ENCODE data around the gene ARID1A. TPM values are rescaled to one million over a fixed set of nuclear protein-coding genes. Genes with fewer than 3 reads are reported as not detected.

Gene ARID1A
- total RNA-seq, 1 experiment from 2014 or later = 56.9 TPM

DNA sequence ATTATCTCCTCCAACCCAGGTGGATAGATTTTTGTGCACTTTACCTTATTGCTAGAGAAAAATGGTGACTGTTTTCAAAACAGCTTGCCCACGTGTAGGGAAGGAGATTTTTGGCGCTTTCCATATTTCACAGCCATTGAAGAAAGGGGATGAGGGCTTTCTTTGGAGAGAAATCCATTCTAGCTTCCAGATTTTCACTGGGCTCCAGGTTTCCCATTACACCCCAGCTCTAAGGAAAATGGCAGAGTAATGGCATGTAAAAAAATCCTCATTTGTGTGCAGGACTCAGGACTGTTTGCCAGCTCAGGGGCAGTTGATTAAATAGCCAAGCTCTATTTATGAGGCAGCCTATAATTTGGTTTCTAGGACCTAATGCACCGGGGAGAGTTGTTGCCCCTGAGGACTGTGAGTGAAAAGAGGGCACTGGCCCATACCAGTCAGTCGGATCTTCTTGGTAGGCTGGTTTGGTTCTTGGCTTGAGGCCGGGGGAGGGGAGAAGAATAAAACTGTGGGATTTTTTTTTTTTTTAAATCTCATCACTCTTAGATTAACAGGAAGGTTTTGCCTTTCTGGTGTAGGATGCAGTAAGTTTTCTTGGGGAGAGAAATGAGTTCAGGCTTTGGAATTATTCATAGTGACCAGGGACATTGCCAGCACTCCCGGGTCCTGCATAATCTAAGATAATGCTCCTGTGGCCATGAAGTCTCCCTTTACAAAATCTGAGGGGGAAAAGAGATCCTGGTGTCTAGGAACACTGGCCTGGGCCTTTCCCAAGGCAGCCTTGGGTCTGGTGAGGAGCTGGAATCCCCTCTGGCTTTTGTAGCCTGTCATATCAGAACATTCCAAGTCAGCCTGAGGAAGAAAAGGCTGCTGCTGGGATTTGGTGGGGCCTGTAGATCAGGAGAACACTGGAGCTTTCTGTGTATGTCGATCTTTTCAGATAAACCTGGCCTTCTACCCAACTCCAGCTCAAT lies 1.9 kb upstream of the ARID1A start:
- Mint-ChIP-seq H3K27ac (ENCODE audit: low read depth, unreplicated experiment) (peak overlapping the region; percentile 71), H3K4me1 (ENCODE audit: insufficient read depth, unreplicated experiment) (peaks cover 13% of the 10 kb centered on the region), H3K36me3 (ENCODE audit: insufficient read depth, unreplicated experiment) (peaks cover 7% of the 10 kb centered on the region), H3K27me3 (ENCODE audit: insufficient read depth, unreplicated experiment) (no peaks in the 10 kb centered on the region), H3K4me3 (ENCODE audit: unreplicated experiment) (no peak overlapping the region), H3K9me3 (ENCODE audit: unreplicated experiment) (no peaks in the 10 kb centered on the region)
- intact Hi-C loops (cut with micrococcal nuclease) = loop anchor here (1.0 kb wide), 1 partner anchor 92 kb away; no protein-coding TSS in a partner anchor
- CTCF ChIA-PET = interaction anchor here (0.5 to 5.1 kb wide), 8 partner anchors 13 to 153 kb away, joined by 3 to 54 read pairs (median 4); no protein-coding TSS in a partner anchor
- peak; percentile 14 for DNase-seq (ENCODE audit: unreplicated experiment)
- POLR2A ChIA-PET = interaction anchor here (0.6 to 7.5 kb wide), 28 partner anchors 6 to 316 kb away, joined by 3 to 109 read pairs (median 6); partner anchors contain the start of genes HMGN2, PIGV, RPS6KA1 and SFN
- no TSS peak for BruUV-seq (replicated peaks)
- TF ChIP-seq, protein P1, sequence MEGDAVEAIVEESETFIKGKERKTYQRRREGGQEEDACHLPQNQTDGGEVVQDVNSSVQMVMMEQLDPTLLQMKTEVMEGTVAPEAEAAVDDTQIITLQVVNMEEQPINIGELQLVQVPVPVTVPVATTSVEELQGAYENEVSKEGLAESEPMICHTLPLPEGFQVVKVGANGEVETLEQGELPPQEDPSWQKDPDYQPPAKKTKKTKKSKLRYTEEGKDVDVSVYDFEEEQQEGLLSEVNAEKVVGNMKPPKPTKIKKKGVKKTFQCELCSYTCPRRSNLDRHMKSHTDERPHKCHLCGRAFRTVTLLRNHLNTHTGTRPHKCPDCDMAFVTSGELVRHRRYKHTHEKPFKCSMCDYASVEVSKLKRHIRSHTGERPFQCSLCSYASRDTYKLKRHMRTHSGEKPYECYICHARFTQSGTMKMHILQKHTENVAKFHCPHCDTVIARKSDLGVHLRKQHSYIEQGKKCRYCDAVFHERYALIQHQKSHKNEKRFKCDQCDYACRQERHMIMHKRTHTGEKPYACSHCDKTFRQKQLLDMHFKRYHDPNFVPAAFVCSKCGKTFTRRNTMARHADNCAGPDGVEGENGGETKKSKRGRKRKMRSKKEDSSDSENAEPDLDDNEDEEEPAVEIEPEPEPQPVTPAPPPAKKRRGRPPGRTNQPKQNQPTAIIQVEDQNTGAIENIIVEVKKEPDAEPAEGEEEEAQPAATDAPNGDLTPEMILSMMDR (IDR thresholded peaks at IDR 0.05; ENCODE audit: unreplicated experiment) = no peak

DNA sequence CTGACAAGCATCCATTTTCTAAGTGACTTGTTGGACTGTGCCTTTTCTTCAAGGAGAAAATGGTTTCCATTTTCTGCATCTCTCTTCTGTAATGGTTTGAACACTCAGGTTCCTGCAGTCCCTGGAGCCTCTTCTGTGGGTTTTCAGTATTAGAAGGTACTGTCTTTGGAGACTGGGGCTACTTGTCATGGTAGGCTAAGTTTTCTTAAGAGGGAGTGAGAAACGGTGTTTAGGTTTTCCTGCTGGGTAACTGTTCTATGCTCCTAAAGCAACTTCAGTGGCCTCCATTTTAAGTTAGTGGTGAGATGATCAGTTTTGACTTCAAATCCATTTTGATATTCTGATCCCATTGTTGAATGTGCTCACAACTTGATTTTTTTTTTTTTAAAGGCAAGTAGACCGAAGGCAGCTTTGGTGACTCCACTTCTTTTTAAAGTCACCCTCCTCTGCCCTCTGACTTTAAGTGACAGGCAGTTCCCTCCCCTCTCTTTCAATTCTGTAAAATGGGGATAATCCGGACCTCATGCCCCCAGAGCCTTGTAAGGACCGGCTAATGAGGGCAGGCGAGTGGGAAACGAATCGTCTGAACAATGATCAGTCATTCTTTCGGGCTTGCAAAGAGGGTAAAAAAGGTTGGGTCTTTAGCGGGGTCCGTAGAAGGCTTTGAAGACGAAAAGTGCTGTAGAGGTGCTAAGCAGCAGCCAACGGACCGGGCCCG lies 1.0 kb upstream of the ARID1A start:
- TF ChIP-seq, protein P1 (IDR thresholded peaks at IDR 0.05; ENCODE audit: unreplicated experiment) = no peak
- CTCF ChIA-PET = interaction anchor here (0.8 to 5.1 kb wide), 2 partner anchors 16 to 94 kb away, joined by 6 to 54 read pairs; no protein-coding TSS in a partner anchor
- POLR2A ChIA-PET = interaction anchor here (0.6 to 7.5 kb wide), 12 partner anchors 10 to 222 kb away, joined by 3 to 109 read pairs (median 23); partner anchors contain the start of genes HMGN2 and PIGV

DNA sequence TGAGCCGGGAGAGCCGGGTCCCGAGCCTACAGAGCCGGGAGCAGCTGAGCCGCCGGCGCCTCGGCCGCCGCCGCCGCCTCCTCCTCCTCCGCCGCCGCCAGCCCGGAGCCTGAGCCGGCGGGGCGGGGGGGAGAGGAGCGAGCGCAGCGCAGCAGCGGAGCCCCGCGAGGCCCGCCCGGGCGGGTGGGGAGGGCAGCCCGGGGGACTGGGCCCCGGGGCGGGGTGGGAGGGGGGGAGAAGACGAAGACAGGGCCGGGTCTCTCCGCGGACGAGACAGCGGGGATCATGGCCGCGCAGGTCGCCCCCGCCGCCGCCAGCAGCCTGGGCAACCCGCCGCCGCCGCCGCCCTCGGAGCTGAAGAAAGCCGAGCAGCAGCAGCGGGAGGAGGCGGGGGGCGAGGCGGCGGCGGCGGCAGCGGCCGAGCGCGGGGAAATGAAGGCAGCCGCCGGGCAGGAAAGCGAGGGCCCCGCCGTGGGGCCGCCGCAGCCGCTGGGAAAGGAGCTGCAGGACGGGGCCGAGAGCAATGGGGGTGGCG lies 371 bp downstream of the ARID1A start:
- no peak for DNase-seq (ENCODE audit: unreplicated experiment)
- H3K27ac Mint-ChIP-seq (ENCODE audit: low read depth, unreplicated experiment) = no peak overlapping the region
- peaks cover 7% of the 10 kb centered on the region for H3K36me3 Mint-ChIP-seq (ENCODE audit: insufficient read depth, unreplicated experiment)
- no peaks in the 10 kb centered on the region for H3K9me3 Mint-ChIP-seq (ENCODE audit: unreplicated experiment)
- H3K4me3 Mint-ChIP-seq (ENCODE audit: unreplicated experiment) = no peak overlapping the region
- ChIA-PET CTCF (interaction anchor here (0.6 to 0.9 kb wide), 2 partner anchors 89 to 170 kb away, joined by 3 read pairs; no protein-coding TSS in a partner anchor), POLR2A (interaction anchor here (0.7 to 7.5 kb wide), 12 partner anchors 9 to 170 kb away, joined by 3 to 104 read pairs (median 4); partner anchors contain the start of genes PIGV and RPS6KA1)
- TF ChIP-seq, protein P1 (IDR thresholded peaks at IDR 0.05; ENCODE audit: unreplicated experiment) = no peak
- H3K4me1 Mint-ChIP-seq (ENCODE audit: insufficient read depth, unreplicated experiment) = peaks cover 13% of the 10 kb centered on the region
- intact Hi-C loops (cut with micrococcal nuclease) = no loop called here
- BruUV-seq (replicated peaks) = no TSS peak
- no peaks in the 10 kb centered on the region for H3K27me3 Mint-ChIP-seq (ENCODE audit: insufficient read depth, unreplicated experiment)

More for the DNA sequence above, 1.0 kb upstream of the ARID1A start:
- no peak for DNase-seq (ENCODE audit: unreplicated experiment)
- Mint-ChIP-seq H3K27ac (ENCODE audit: low read depth, unreplicated experiment) (peak overlapping the region; percentile 71), H3K36me3 (ENCODE audit: insufficient read depth, unreplicated experiment) (peaks cover 7% of the 10 kb centered on the region), H3K27me3 (ENCODE audit: insufficient read depth, unreplicated experiment) (no peaks in the 10 kb centered on the region), H3K4me1 (ENCODE audit: insufficient read depth, unreplicated experiment) (peaks cover 13% of the 10 kb centered on the region), H3K4me3 (ENCODE audit: unreplicated experiment) (no peak overlapping the region), H3K9me3 (ENCODE audit: unreplicated experiment) (no peaks in the 10 kb centered on the region)
- BruUV-seq (replicated peaks) = TSS peak; percentile 46
- intact Hi-C loops (cut with micrococcal nuclease) = no loop called here
